IPS-20b (cell line): ENCODE results near the gene ITPK1.
"Not testable (repeated sequence)": the region's sequence is repeated elsewhere in the genome, so short reads cannot be mapped to it uniquely, and the experiment has no call there.

Experiments
- H3K27ac ChIP-seq: one replicate; pipeline ENCODE4 v1.5.1; 2013; ENCODE audit warnings: low read length
- H3K27me3 ChIP-seq: 2 replicates; pipeline ENCODE4 v1.6.1; 2013; ENCODE audit warnings: mild to moderate bottlenecking, low read length, inconsistent platforms; ENCODE audit not compliant: insufficient read depth
- H3K36me3 ChIP-seq: 2 replicates; pipeline ENCODE4 v1.6.1; 2013; ENCODE audit warnings: low read depth, mild to moderate bottlenecking, inconsistent platforms, low read length, moderate library complexity; ENCODE audit not compliant: insufficient read depth
- H3K4me1 ChIP-seq: 2 replicates; pipeline ENCODE4 v1.6.1; 2013; ENCODE audit warnings: mild to moderate bottlenecking, control low read depth, inconsistent platforms, low read length, moderate library complexity; ENCODE audit not compliant: insufficient read depth
- H3K4me3 ChIP-seq: 2 replicates; pipeline ENCODE4 v1.5.1; 2013; ENCODE audit warnings: mild to moderate bottlenecking, low read length, inconsistent platforms
- H3K9ac ChIP-seq: 2 replicates; pipeline ENCODE4 v1.6.1; 2013; ENCODE audit warnings: low read depth, mild to moderate bottlenecking, inconsistent platforms, low read length, moderate library complexity
- H3K9me3 ChIP-seq: 2 replicates; pipeline ENCODE4 v1.6.1; 2013; ENCODE audit warnings: mild to moderate bottlenecking, low read depth, low read length, inconsistent platforms; ENCODE audit not compliant: insufficient read depth

The ITPK1 gene

GRCh38 chr14:93148979-93149378 lies 33.3 kb upstream of the ITPK1 start:
- no peak overlapping the region for H3K4me3 ChIP-seq
- no peak overlapping the region for H3K9ac ChIP-seq
- H3K27me3 ChIP-seq, result no peaks in the 10 kb centered on the region
- no peaks in the 10 kb centered on the region for H3K9me3 ChIP-seq
- H3K36me3 ChIP-seq, result no peaks in the 10 kb centered on the region
- no peak overlapping the region for H3K27ac ChIP-seq
- no peaks in the 10 kb centered on the region; the same call in 1 of the 2 replicates for H3K4me1 ChIP-seq

- H3K27me3 ChIP-seq, result no peaks in the 10 kb centered on the region
- no peaks in the 10 kb centered on the region for H3K9me3 ChIP-seq
- no peaks in the 10 kb centered on the region; the same call in 1 of the 2 replicates for H3K4me1 ChIP-seq
- no peak overlapping the region for H3K4me3 ChIP-seq
- no peak overlapping the region for H3K9ac ChIP-seq
- no peak overlapping the region for H3K27ac ChIP-seq
- no peaks in the 10 kb centered on the region for H3K36me3 ChIP-seq
Measured at GRCh38 chr14:93146119-93146518, 30.4 kb upstream of the ITPK1 start.

GRCh38 chr14:93142854-93143652 lies 27.3 kb upstream of the ITPK1 start:
- Histone ChIP-seq H3K27me3 (no peaks in the 10 kb centered on the region), H3K9me3 (no peaks in the 10 kb centered on the region), H3K9ac (no peak overlapping the region), H3K4me3 (no peak overlapping the region), H3K4me1 (no peaks in the 10 kb centered on the region), H3K36me3 (no peaks in the 10 kb centered on the region), H3K27ac (no peak overlapping the region)

- H3K9ac ChIP-seq, result no peak overlapping the region
- no peaks in the 10 kb centered on the region for H3K36me3 ChIP-seq
- H3K9me3 ChIP-seq, result no peaks in the 10 kb centered on the region
- no peak overlapping the region for H3K27ac ChIP-seq
- H3K4me1 ChIP-seq, result no peaks in the 10 kb centered on the region
- H3K27me3 ChIP-seq, result no peaks in the 10 kb centered on the region
- no peak overlapping the region for H3K4me3 ChIP-seq
Measured at GRCh38 chr14:93137864-93138263, 22.1 kb upstream of the ITPK1 start.

GRCh38 chr14:93136508-93136907 lies 20.8 kb upstream of the ITPK1 start:
- not testable (repeated sequence) for H3K27me3 ChIP-seq, H3K36me3 ChIP-seq, H3K9ac ChIP-seq, H3K4me3 ChIP-seq, H3K9me3 ChIP-seq, H3K4me1 ChIP-seq, H3K27ac ChIP-seq

GRCh38 chr14:93136009-93136408 lies 20.3 kb upstream of the ITPK1 start:
- Histone ChIP-seq H3K9me3 (no peaks in the 10 kb centered on the region), H3K36me3 (no peaks in the 10 kb centered on the region), H3K4me1 (no peaks in the 10 kb centered on the region), H3K9ac (no peak overlapping the region), H3K4me3 (no peak overlapping the region), H3K27ac (no peak overlapping the region), H3K27me3 (no peaks in the 10 kb centered on the region)

GRCh38 chr14:93135399-93135798 lies 19.7 kb upstream of the ITPK1 start:
- H3K9me3 ChIP-seq, result no peaks in the 10 kb centered on the region
- H3K9ac ChIP-seq, result no peak overlapping the region
- no peak overlapping the region for H3K4me3 ChIP-seq
- no peaks in the 10 kb centered on the region for H3K27me3 ChIP-seq
- no peaks in the 10 kb centered on the region for H3K4me1 ChIP-seq
- no peaks in the 10 kb centered on the region for H3K36me3 ChIP-seq
- H3K27ac ChIP-seq, result no peak overlapping the region

- H3K36me3 ChIP-seq, result no peaks in the 10 kb centered on the region
- no peak overlapping the region for H3K27ac ChIP-seq
- no peaks in the 10 kb centered on the region for H3K27me3 ChIP-seq
- no peak overlapping the region for H3K4me3 ChIP-seq
- H3K4me1 ChIP-seq, result no peaks in the 10 kb centered on the region
- no peak overlapping the region for H3K9ac ChIP-seq
- H3K9me3 ChIP-seq, result no peaks in the 10 kb centered on the region
Measured at GRCh38 chr14:93133464-93133863, 17.7 kb upstream of the ITPK1 start.

GRCh38 chr14:93132472-93133065 lies 16.8 kb upstream of the ITPK1 start:
- H3K27me3 ChIP-seq, result no peaks in the 10 kb centered on the region
- H3K9ac ChIP-seq, result no peak overlapping the region
- H3K36me3 ChIP-seq, result no peaks in the 10 kb centered on the region
- no peak overlapping the region for H3K27ac ChIP-seq
- H3K9me3 ChIP-seq, result no peaks in the 10 kb centered on the region
- no peak overlapping the region for H3K4me3 ChIP-seq
- H3K4me1 ChIP-seq, result no peaks in the 10 kb centered on the region

GRCh38 chr14:93131257-93131820 lies 15.6 kb upstream of the ITPK1 start:
- not testable (repeated sequence) for H3K27ac ChIP-seq, H3K9ac ChIP-seq, H3K36me3 ChIP-seq, H3K4me3 ChIP-seq, H3K9me3 ChIP-seq, H3K4me1 ChIP-seq, H3K27me3 ChIP-seq

- Histone ChIP-seq H3K27ac (no peak overlapping the region), H3K4me3 (no peak overlapping the region), H3K9me3 (no peaks in the 10 kb centered on the region), H3K9ac (no peak overlapping the region), H3K36me3 (no peaks in the 10 kb centered on the region), H3K4me1 (no peaks in the 10 kb centered on the region), H3K27me3 (no peaks in the 10 kb centered on the region)
Measured at GRCh38 chr14:93128725-93129459, 13.2 kb upstream of the ITPK1 start.
